ENCODE data around the gene MADCAM1. TPM values are rescaled to one million over a fixed set of nuclear protein-coding genes. Genes with fewer than 3 reads are reported as not detected.

MADCAM1 gene
- total RNA-seq, 1 experiment from 2014 or later = not detected

GRCh38 chr19:459724-460511 lies 36.4 kb upstream of the MADCAM1 start:
- no peak overlapping the region for H3K27ac ChIP-seq

GRCh38 chr19:460877-461720 lies 35.2 kb upstream of the MADCAM1 start, which contains the start of gene SHC2:
Gene SHC2, minus strand, starts transcription at chr19:461033. Its CDS starts 37 bp downstream, at chr19:460996.
- Histone ChIP-seq H3K4me3 (peak within 1 kb of the TSS; percentile 13; the same call in 1 of the 2 replicates), H3K4me1 (replicated peaks) (peaks cover 5% of the 10 kb centered on the region), H3K9me3 (replicated peaks) (no peaks in the 10 kb centered on the region), H3K36me3 (no peaks in the 10 kb centered on the region), H3K27ac (no peak within 1 kb of the TSS), H3K27me3 (replicated peaks) (peaks cover 22% of the 10 kb centered on the region)
- DNase-seq (ENCODE audit: low read depth in 1 of 2, low spot score in 2 of 2) = no peak

More at GRCh38 chr19:459724-460511, 36.4 kb upstream of the MADCAM1 start:
- H3K9me3 ChIP-seq (replicated peaks) = no peaks in the 10 kb centered on the region
- no peaks in the 10 kb centered on the region for H3K36me3 ChIP-seq
- peak in 1 of 2 experiments; percentile 31 for DNase-seq (ENCODE audit: low read depth in 1 of 2, low spot score in 2 of 2)
- peaks cover 5% of the 10 kb centered on the region for H3K4me1 ChIP-seq (replicated peaks)
- peak overlapping the region; percentile 13; the same call in 1 of the 2 replicates for H3K4me3 ChIP-seq
- peaks cover 22% of the 10 kb centered on the region for H3K27me3 ChIP-seq (replicated peaks)

GRCh38 chr19:461721-462551 lies 34.4 kb upstream of the MADCAM1 start:
- H3K4me1 ChIP-seq (replicated peaks) = peaks cover 5% of the 10 kb centered on the region
- no peaks in the 10 kb centered on the region for H3K36me3 ChIP-seq
- no peak overlapping the region for H3K4me3 ChIP-seq
- peaks cover 22% of the 10 kb centered on the region for H3K27me3 ChIP-seq (replicated peaks)
- H3K9me3 ChIP-seq (replicated peaks) = no peaks in the 10 kb centered on the region
- DNase-seq (ENCODE audit: low read depth in 1 of 2, low spot score in 2 of 2) = no peak
- no peak overlapping the region for H3K27ac ChIP-seq

- DNase-seq (ENCODE audit: low read depth in 1 of 2, low spot score in 2 of 2) = no peak
- Histone ChIP-seq H3K4me3 (no peak overlapping the region), H3K27ac (no peak overlapping the region)
These were observed 32.6 kb upstream of the MADCAM1 start for GRCh38 chr19:463483-464207.

GRCh38 chr19:464208-464545 lies 32.1 kb upstream of the MADCAM1 start:
- peaks cover 22% of the 10 kb centered on the region for H3K27me3 ChIP-seq (replicated peaks)
- no peaks in the 10 kb centered on the region for H3K36me3 ChIP-seq
- peaks cover 5% of the 10 kb centered on the region for H3K4me1 ChIP-seq (replicated peaks)
- DNase-seq (ENCODE audit: low read depth in 1 of 2, low spot score in 2 of 2) = no peak
- H3K27ac ChIP-seq = no peak overlapping the region
- no peaks in the 10 kb centered on the region for H3K9me3 ChIP-seq (replicated peaks)
- H3K4me3 ChIP-seq = no peak overlapping the region

More at GRCh38 chr19:463483-464207, 32.6 kb upstream of the MADCAM1 start:
- Histone ChIP-seq H3K36me3 (no peaks in the 10 kb centered on the region), H3K27me3 (replicated peaks) (peaks cover 22% of the 10 kb centered on the region), H3K4me1 (replicated peaks) (peaks cover 5% of the 10 kb centered on the region), H3K9me3 (replicated peaks) (no peaks in the 10 kb centered on the region)

- peaks cover 14% of the 10 kb centered on the region for H3K27me3 ChIP-seq (replicated peaks)
- no peak overlapping the region for H3K4me3 ChIP-seq
- DNase-seq (ENCODE audit: low read depth in 1 of 2, low spot score in 2 of 2) = no peak
- H3K4me1 ChIP-seq (replicated peaks) = no peaks in the 10 kb centered on the region
- no peak overlapping the region for H3K27ac ChIP-seq
- no peaks in the 10 kb centered on the region for H3K36me3 ChIP-seq
- H3K9me3 ChIP-seq (replicated peaks) = no peaks in the 10 kb centered on the region
These were observed 31.1 kb upstream of the MADCAM1 start for GRCh38 chr19:465056-465816.

- Histone ChIP-seq H3K27me3 (replicated peaks) (peaks cover under 1% of the 10 kb centered on the region), H3K9me3 (replicated peaks) (no peaks in the 10 kb centered on the region), H3K36me3 (no peaks in the 10 kb centered on the region), H3K4me3 (no peak overlapping the region), H3K27ac (no peak overlapping the region), H3K4me1 (replicated peaks) (0 out of 2 replicates have a peak, but pooled peaks cover 3% of the 10 kb centered on the region)
- no peak for DNase-seq (ENCODE audit: low read depth in 1 of 2, low spot score in 2 of 2)
These were observed 28.7 kb upstream of the MADCAM1 start for GRCh38 chr19:467554-467953.

GRCh38 chr19:468587-469256 lies 27.6 kb upstream of the MADCAM1 start:
- Histone ChIP-seq H3K4me3 (no peak overlapping the region), H3K9me3 (replicated peaks) (no peaks in the 10 kb centered on the region), H3K27ac (no peak overlapping the region)

GRCh38 chr19:469833-470232 lies 26.5 kb upstream of the MADCAM1 start:
- no peak overlapping the region for H3K4me3 ChIP-seq
- no peak for DNase-seq (ENCODE audit: low read depth in 1 of 2, low spot score in 2 of 2)
- H3K36me3 ChIP-seq = no peaks in the 10 kb centered on the region
- H3K4me1 ChIP-seq (replicated peaks) = peaks cover 11% of the 10 kb centered on the region; the same call in 1 of the 2 replicates
- H3K9me3 ChIP-seq (replicated peaks) = no peaks in the 10 kb centered on the region
- H3K27me3 ChIP-seq (replicated peaks) = no peaks in the 10 kb centered on the region; the same call in 1 of the 2 replicates
- no peak overlapping the region for H3K27ac ChIP-seq

More at GRCh38 chr19:468587-469256, 27.6 kb upstream of the MADCAM1 start:
- H3K4me1 ChIP-seq (replicated peaks) = 0 out of 2 replicates have a peak, but pooled peaks cover 3% of the 10 kb centered on the region
- no peaks in the 10 kb centered on the region for H3K27me3 ChIP-seq (replicated peaks)
- no peak for DNase-seq (ENCODE audit: low read depth in 1 of 2, low spot score in 2 of 2)
- H3K36me3 ChIP-seq = no peaks in the 10 kb centered on the region

- Histone ChIP-seq H3K4me3 (no peak overlapping the region), H3K36me3 (no peaks in the 10 kb centered on the region)
- no peak for DNase-seq (ENCODE audit: low read depth in 1 of 2, low spot score in 2 of 2)
These were observed 25.6 kb upstream of the MADCAM1 start for GRCh38 chr19:470701-471100.

GRCh38 chr19:472005-472858 lies 24.1 kb upstream of the MADCAM1 start:
- H3K27ac ChIP-seq = no peak overlapping the region
- no peaks in the 10 kb centered on the region for H3K9me3 ChIP-seq (replicated peaks)
- no peak overlapping the region for H3K4me3 ChIP-seq
- H3K27me3 ChIP-seq (replicated peaks) = no peaks in the 10 kb centered on the region; the same call in 1 of the 2 replicates
- peaks cover 11% of the 10 kb centered on the region; the same call in 1 of the 2 replicates for H3K4me1 ChIP-seq (replicated peaks)
- H3K36me3 ChIP-seq = no peaks in the 10 kb centered on the region
- DNase-seq (ENCODE audit: low read depth in 1 of 2, low spot score in 2 of 2) = peak in 1 of 2 experiments; percentile 46

More at GRCh38 chr19:470701-471100, 25.6 kb upstream of the MADCAM1 start:
- Histone ChIP-seq H3K9me3 (replicated peaks) (no peaks in the 10 kb centered on the region), H3K4me1 (replicated peaks) (peaks cover 11% of the 10 kb centered on the region; the same call in 1 of the 2 replicates), H3K27me3 (replicated peaks) (no peaks in the 10 kb centered on the region; the same call in 1 of the 2 replicates), H3K27ac (no peak overlapping the region)

Measured in SJSA1 (cell line).